ENCODE data around the gene FBXO38.

The FBXO38 gene

GRCh38 chr5:148381906-148382305, 1.9 kb upstream of the FBXO38 start:
- in situ Hi-C loops (cut with HindIII; ENCODE audit: low sequenced_read_pairs): no loop called here

GRCh38 chr5:148382961-148383360, 797 bp upstream of the FBXO38 start:
- in situ Hi-C loops (cut with HindIII; ENCODE audit: low sequenced_read_pairs): no loop called here

GRCh38 chr5:148384380-148384737, 601 bp downstream of the FBXO38 start:
- in situ Hi-C loops (cut with HindIII; ENCODE audit: low sequenced_read_pairs): no loop called here

- in situ Hi-C loops (cut with HindIII; ENCODE audit: low sequenced_read_pairs): no loop called here
These were observed 1.3 kb downstream of the FBXO38 start for GRCh38 chr5:148385094-148385493.

- in situ Hi-C loops (cut with HindIII; ENCODE audit: low sequenced_read_pairs): no loop called here
These were observed 2.3 kb downstream of the FBXO38 start for GRCh38 chr5:148386041-148386440.

GRCh38 chr5:148387325-148387724, 3.6 kb downstream of the FBXO38 start:
- in situ Hi-C loops (cut with HindIII; ENCODE audit: low sequenced_read_pairs): no loop called here

GRCh38 chr5:148388696-148389095, 4.9 kb downstream of the FBXO38 start:
- in situ Hi-C loops (cut with HindIII; ENCODE audit: low sequenced_read_pairs): no loop called here

GRCh38 chr5:148390914-148391313, 7.2 kb downstream of the FBXO38 start:
- in situ Hi-C loops (cut with HindIII; ENCODE audit: low sequenced_read_pairs): no loop called here

- in situ Hi-C loops (cut with HindIII; ENCODE audit: low sequenced_read_pairs): no loop called here
These were observed 7.7 kb downstream of the FBXO38 start for GRCh38 chr5:148391422-148391821.

GRCh38 chr5:148393390-148393741, 9.6 kb downstream of the FBXO38 start:
- in situ Hi-C loops (cut with HindIII; ENCODE audit: low sequenced_read_pairs): no loop called here

- in situ Hi-C loops (cut with HindIII; ENCODE audit: low sequenced_read_pairs): no loop called here
These were observed 10.8 kb downstream of the FBXO38 start for GRCh38 chr5:148394587-148395019.

GRCh38 chr5:148395031-148395430, 11.3 kb downstream of the FBXO38 start:
- in situ Hi-C loops (cut with HindIII; ENCODE audit: low sequenced_read_pairs): no loop called here

- in situ Hi-C loops (cut with HindIII; ENCODE audit: low sequenced_read_pairs): no loop called here
These were observed 14.3 kb downstream of the FBXO38 start for GRCh38 chr5:148397968-148398595.

GRCh38 chr5:148398698-148399121, 15.0 kb downstream of the FBXO38 start:
- in situ Hi-C loops (cut with HindIII; ENCODE audit: low sequenced_read_pairs): no loop called here

GRCh38 chr5:148401604-148402003, 17.8 kb downstream of the FBXO38 start:
- in situ Hi-C loops (cut with HindIII; ENCODE audit: low sequenced_read_pairs): no loop called here

GRCh38 chr5:148403344-148403743, 19.6 kb downstream of the FBXO38 start:
- in situ Hi-C loops (cut with HindIII; ENCODE audit: low sequenced_read_pairs): no loop called here

GRCh38 chr5:148406406-148406805, 22.6 kb downstream of the FBXO38 start:
- in situ Hi-C loops (cut with HindIII; ENCODE audit: low sequenced_read_pairs): no loop called here

- in situ Hi-C loops (cut with HindIII; ENCODE audit: low sequenced_read_pairs): no loop called here
These were observed 24.3 kb downstream of the FBXO38 start for GRCh38 chr5:148408092-148408491.

GRCh38 chr5:148412124-148412523, 28.4 kb downstream of the FBXO38 start:
- in situ Hi-C loops (cut with HindIII; ENCODE audit: low sequenced_read_pairs): no loop called here

- in situ Hi-C loops (cut with HindIII; ENCODE audit: low sequenced_read_pairs): no loop called here
These were observed 31.1 kb downstream of the FBXO38 start for GRCh38 chr5:148414833-148415232.

GRCh38 chr5:148416416-148416815, 32.7 kb downstream of the FBXO38 start:
- in situ Hi-C loops (cut with HindIII; ENCODE audit: low sequenced_read_pairs): no loop called here

GRCh38 chr5:148416921-148417320, 33.2 kb downstream of the FBXO38 start:
- in situ Hi-C loops (cut with HindIII; ENCODE audit: low sequenced_read_pairs): no loop called here

GRCh38 chr5:148418511-148418910, 34.8 kb downstream of the FBXO38 start:
- in situ Hi-C loops (cut with HindIII; ENCODE audit: low sequenced_read_pairs): no loop called here
